ENCODE results near the gene MST1R.

MST1R gene

DNA sequence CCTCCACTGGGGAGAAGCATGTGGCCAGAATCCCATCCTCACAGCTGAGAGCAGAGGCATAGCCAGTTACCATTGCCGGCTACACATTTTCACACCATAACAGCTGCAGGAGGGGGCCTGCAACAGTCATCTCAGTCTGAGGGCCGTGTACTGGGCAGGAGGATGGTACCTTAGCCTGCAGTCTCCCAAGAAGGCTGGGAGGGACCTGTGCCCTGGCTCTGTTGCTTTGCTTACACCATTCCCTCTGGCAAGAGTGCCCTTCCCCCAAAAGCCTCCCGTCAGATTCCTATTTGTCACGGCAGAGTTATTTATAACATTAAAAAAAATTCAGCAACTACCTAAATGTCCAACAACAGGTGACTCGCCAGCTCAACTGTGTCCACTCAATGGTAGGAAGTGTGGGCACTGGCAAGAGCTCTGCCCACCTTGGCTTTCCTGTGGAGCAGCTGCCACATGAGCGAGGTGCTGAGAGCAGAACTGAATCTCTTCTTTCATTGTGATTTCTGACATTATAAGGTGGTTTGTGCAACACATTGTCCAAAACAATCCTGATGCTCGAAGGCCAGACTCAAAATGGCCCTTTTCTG is 38.4 kb downstream of the MST1R start:
- intact Hi-C loops (cut with DNase I; ENCODE audit: low total_unique reads): no loop called here
- H3K4me3 ChIP-seq: no peak overlapping the region
- peaks cover 6 to 55% of the 10 kb centered on the region in 2 donors for H3K27me3 ChIP-seq
- no peaks in the 10 kb centered on the region for H3K9me3 ChIP-seq
- H3K36me3 ChIP-seq: no peaks in the 10 kb centered on the region
- H3K27ac ChIP-seq: no peak overlapping the region
- H3K4me1 ChIP-seq: peaks cover 0 to 15% (median 13%) of the 10 kb centered on the region in 4 donors
- no peak for DNase-seq
- TF ChIP-seq, protein P1, sequence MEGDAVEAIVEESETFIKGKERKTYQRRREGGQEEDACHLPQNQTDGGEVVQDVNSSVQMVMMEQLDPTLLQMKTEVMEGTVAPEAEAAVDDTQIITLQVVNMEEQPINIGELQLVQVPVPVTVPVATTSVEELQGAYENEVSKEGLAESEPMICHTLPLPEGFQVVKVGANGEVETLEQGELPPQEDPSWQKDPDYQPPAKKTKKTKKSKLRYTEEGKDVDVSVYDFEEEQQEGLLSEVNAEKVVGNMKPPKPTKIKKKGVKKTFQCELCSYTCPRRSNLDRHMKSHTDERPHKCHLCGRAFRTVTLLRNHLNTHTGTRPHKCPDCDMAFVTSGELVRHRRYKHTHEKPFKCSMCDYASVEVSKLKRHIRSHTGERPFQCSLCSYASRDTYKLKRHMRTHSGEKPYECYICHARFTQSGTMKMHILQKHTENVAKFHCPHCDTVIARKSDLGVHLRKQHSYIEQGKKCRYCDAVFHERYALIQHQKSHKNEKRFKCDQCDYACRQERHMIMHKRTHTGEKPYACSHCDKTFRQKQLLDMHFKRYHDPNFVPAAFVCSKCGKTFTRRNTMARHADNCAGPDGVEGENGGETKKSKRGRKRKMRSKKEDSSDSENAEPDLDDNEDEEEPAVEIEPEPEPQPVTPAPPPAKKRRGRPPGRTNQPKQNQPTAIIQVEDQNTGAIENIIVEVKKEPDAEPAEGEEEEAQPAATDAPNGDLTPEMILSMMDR (IDR thresholded peaks at IDR 0.05): no peak

DNA sequence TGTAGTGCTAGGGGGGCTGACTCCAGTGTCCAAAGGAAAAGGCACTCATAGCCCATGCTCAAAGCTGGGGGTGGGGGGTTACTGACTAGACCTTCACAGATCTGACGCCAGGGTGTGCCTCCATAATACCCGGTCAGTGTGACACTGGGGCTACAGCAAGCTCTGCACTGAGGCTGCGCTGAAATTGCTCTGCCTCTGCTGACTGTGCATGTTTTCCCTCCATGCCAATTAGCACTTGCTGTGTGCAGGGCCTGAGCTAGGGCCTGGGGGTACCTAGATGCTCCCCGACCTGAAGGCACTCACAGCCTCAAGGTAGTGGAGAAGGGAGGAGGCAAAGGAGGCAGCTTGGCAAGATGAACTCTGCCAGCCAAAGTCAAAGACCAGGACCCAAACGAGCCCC is 39.2 kb downstream of the MST1R start:
- no peak for DNase-seq
- Histone ChIP-seq H3K36me3 (no peaks in the 10 kb centered on the region), H3K9me3 (no peaks in the 10 kb centered on the region), H3K27ac (no peak overlapping the region), H3K4me1 (peaks cover 0 to 8% (median 7%) of the 10 kb centered on the region in 4 donors), H3K27me3 (peaks cover 6 to 47% of the 10 kb centered on the region in 2 donors), H3K4me3 (no peak overlapping the region)
- intact Hi-C loops (cut with DNase I; ENCODE audit: low total_unique reads): no loop called here
- TF ChIP-seq, protein P1 (IDR thresholded peaks at IDR 0.05): no peak

DNA sequence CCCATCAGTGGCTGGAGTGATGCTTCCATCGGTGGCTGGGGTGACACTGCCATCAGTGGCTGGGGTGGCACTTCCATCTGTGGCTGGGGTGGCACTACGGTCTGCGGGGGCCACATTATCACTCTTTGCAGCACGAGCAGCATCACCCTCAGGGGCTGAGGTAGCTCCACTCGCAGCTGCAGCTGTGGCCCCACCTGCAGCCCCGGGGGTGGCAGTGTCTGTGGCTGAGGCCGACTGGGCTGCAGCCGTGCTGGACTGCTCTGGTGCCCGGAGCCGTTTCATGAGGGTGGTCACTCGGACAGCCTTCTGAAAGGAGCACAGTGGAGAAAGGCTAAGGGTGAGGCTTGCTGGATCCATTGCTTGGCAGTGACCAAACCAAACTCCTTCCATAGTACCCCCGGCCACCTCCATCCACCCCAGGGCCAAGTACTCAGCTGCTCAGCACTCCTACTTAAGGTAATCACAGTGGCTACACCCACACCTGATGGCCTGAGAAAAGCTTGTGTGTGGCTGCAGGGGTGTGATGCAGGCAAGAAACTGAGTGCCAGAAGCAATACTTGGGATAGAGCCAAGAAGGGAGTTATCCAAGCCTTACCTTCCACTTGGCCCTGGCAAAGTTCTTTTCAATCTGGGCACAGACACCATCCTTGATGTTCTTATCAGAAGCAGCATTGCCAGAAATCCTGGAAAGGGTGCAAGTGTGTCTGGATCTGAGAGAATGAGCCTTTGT is 43.9 kb downstream of the MST1R start:
- intact Hi-C loops (cut with DNase I; ENCODE audit: low total_unique reads): no loop called here
- no peaks in the 10 kb centered on the region for H3K36me3 ChIP-seq

DNA sequence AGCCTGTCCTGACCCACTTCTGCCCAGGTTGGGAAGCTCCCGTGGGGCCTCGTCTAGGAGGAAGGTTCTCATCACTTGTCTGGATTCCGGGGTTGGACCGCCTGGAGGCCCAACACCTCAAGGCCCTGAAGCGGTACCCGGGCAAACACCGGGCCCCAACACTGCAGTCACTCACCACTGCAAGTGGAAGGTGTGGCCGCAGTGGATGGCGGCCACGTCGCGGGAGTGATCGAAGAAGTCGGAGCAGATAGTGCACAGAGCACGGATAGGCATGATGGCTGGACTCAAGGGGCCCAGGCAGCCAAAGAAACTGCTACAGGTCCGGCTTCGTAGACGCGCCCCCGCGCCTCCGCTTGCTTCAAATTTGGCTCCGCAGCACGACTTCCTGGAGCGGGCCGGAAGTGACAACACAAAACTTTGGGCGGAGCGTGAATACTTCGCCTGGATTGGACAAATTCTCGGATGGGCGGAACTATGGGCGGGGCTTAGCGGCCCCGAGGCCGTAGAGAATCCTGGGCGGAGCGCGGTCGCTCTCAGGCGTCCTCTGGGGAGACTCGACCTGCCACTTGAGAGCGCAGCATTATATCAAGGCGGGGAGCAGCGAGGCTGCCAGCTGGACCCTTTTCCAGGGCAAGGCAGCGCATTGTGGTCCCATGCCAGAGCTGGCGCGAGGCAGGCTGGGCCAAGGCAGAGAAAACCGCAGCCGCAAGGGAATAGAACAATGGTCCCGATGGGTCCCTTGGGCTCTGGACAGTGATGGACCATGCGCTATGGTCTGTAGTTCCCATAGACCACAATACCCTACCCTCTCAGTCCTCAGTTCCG is 47.3 kb downstream of the MST1R start, which contains the start of gene TRAIP:
TSS of gene TRAIP (minus strand) at position 384 of the 825 bp plus-strand sequence. CDS start at position 273, 111 bp downstream.
- TF ChIP-seq, protein P1 (IDR thresholded peaks at IDR 0.05): no peak
- Histone ChIP-seq H3K36me3 (no peaks in the 10 kb centered on the region), H3K27ac (peak within 1 kb of the TSS; percentile 76 to 86), H3K4me1 (peaks cover 0 to 14% (median 11%) of the 10 kb centered on the region in 4 donors), H3K9me3 (no peaks in the 10 kb centered on the region), H3K4me3 (peak within 1 kb of the TSS; percentile 54 to 63), H3K27me3 (no peaks in the 10 kb centered on the region)
- DNase-seq: peak; percentile 92 to 96
- intact Hi-C loops (cut with DNase I; ENCODE audit: low total_unique reads): no loop called here

More for the DNA sequence above, 43.9 kb downstream of the MST1R start:
- TF ChIP-seq, protein P1 (IDR thresholded peaks at IDR 0.05): no peak
- peaks cover 0 to 8% of the 10 kb centered on the region in 2 donors for H3K27me3 ChIP-seq
- H3K27ac ChIP-seq: no peak overlapping the region
- H3K4me1 ChIP-seq: peaks cover 0 to 14% (median 11%) of the 10 kb centered on the region in 4 donors
- DNase-seq: no peak
- H3K4me3 ChIP-seq: no peak overlapping the region
- no peaks in the 10 kb centered on the region for H3K9me3 ChIP-seq

DNA sequence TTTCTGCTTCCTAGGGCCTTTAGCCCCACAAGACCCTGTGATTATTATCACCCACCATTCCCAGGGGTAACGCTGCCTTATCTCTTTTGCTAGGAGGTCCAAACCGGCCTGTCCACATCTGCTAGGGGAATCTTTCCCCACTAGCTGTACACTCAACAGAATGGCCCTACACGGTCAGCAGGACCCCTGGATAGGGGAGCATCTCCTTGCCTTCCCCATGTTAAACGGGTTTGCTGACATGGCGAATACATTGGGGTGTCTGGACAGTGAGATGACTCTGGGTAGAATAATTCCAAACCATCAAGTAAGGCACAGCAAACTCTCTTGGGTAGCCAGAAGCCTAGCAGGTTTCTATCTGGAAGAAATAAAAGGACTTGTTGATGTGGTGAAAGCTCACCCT is 48.0 kb downstream of the MST1R start:
- Histone ChIP-seq H3K27ac (no peak overlapping the region), H3K4me3 (peak overlapping the region; percentile 54 to 63)
- TF ChIP-seq, protein P1 (IDR thresholded peaks at IDR 0.05): no peak

More for the DNA sequence above, 48.0 kb downstream of the MST1R start:
- intact Hi-C loops (cut with DNase I; ENCODE audit: low total_unique reads): no loop called here
- Histone ChIP-seq H3K27me3 (no peaks in the 10 kb centered on the region), H3K4me1 (peaks cover 0 to 14% (median 11%) of the 10 kb centered on the region in 4 donors), H3K36me3 (no peaks in the 10 kb centered on the region), H3K9me3 (no peaks in the 10 kb centered on the region)
- no peak for DNase-seq
